Liver (tissue), 9 donors: ENCODE measurements around the gene TRIM14. TPM values are rescaled to one million over a fixed set of nuclear protein-coding genes. Genes with fewer than 3 reads are reported as not detected.

Experiments used
- DNase-seq: peaks from one replicate; pipeline ENCODE4 v3.0.0-alpha.2; 2017; ENCODE audit warnings: low spot score
- H3K27ac ChIP-seq, 2 donors: one replicate each; pipeline ENCODE4 v1.7.0; 2013; ENCODE audit warnings: inconsistent platforms in 2 of 2, low read length in 2 of 2, control low read depth in 1 of 2, low read depth in 1 of 2, mild to moderate bottlenecking in 1 of 2
- H3K27me3 ChIP-seq, 4 donors: one replicate each; pipeline versions ENCODE4 v1.6.1 to v1.7.0; 2013; ENCODE audit warnings: low read length in 3 of 4, inconsistent platforms in 1 of 4, mild to moderate bottlenecking in 1 of 4, moderate library complexity in 1 of 4; ENCODE audit not compliant: control insufficient read depth in 4 of 4, insufficient read depth in 4 of 4
- H3K36me3 ChIP-seq, 4 donors: one replicate each; pipeline versions ENCODE4 v1.6.1 to v1.7.0; 2013; ENCODE audit warnings: low read length in 3 of 4, mild to moderate bottlenecking in 3 of 4, low read depth in 1 of 4, moderate library complexity in 1 of 4; ENCODE audit not compliant: control insufficient read depth in 4 of 4, insufficient read depth in 3 of 4
- H3K4me1 ChIP-seq, 4 donors: one replicate each; pipeline versions ENCODE4 v1.6.1 to v1.7.0; 2013; ENCODE audit warnings: low read length in 3 of 4, mild to moderate bottlenecking in 3 of 4, moderate library complexity in 1 of 4; ENCODE audit not compliant: control insufficient read depth in 4 of 4, insufficient read depth in 4 of 4
- H3K4me3 ChIP-seq, 3 donors: one replicate each; pipeline versions ENCODE4 v1.6.1 to v1.7.0; 2013; ENCODE audit warnings: low read length in 3 of 3, control low read depth in 1 of 3, low read depth in 1 of 3, mild to moderate bottlenecking in 1 of 3
- H3K9ac ChIP-seq, 2 donors: one replicate each; pipeline ENCODE4 v1.7.0; 2013; ENCODE audit warnings: low read length in 2 of 2, mild to moderate bottlenecking in 2 of 2, moderate library complexity in 2 of 2, control low read depth in 1 of 2, low read depth in 1 of 2
- H3K9me3 ChIP-seq, 4 donors: one replicate each; pipeline versions ENCODE4 v1.6.1 to v1.7.0; 2013; ENCODE audit warnings: low read length in 3 of 4; ENCODE audit not compliant: control insufficient read depth in 4 of 4
- ATF3 ChIP-seq: IDR thresholded peaks from 2 replicates; pipeline ENCODE4 v1.6.1; 2016; ENCODE audit warnings: antibody characterized with exemption
- EGR1 ChIP-seq, 2 donors: IDR thresholded peaks; 2 replicates each; pipeline ENCODE4 v1.6.1; 2016 to 2018; ENCODE audit warnings: antibody characterized with exemption in 2 of 2, low read depth in 2 of 2
- FOXA1 ChIP-seq: IDR thresholded peaks from 2 replicates; pipeline ENCODE4 v1.6.1; 2016; ENCODE audit warnings: antibody characterized with exemption
- FOXA2 ChIP-seq: IDR thresholded peaks from 2 replicates; pipeline ENCODE4 v1.6.1; 2016; ENCODE audit warnings: antibody characterized with exemption
- GABPA ChIP-seq, 2 donors: IDR thresholded peaks in 1 of 2; conservative IDR thresholded peaks in 1 of 2; 2 replicates each; pipeline ENCODE4 v1.6.1; 2016; ENCODE audit warnings: antibody characterized with exemption in 2 of 2, mild to moderate bottlenecking in 1 of 2, moderate library complexity in 1 of 2
- HNF4A ChIP-seq, 2 donors: conservative IDR thresholded peaks; 2 replicates each; pipeline ENCODE4 v1.6.1; 2016; ENCODE audit warnings: antibody characterized with exemption in 2 of 2, mild to moderate bottlenecking in 2 of 2
- HNF4G ChIP-seq: IDR thresholded peaks from 2 replicates; pipeline ENCODE4 v1.6.1; 2016; ENCODE audit warnings: antibody characterized with exemption
- JUND ChIP-seq, 2 donors: IDR thresholded peaks; 2 replicates each; pipeline ENCODE4 v1.6.1; 2016; ENCODE audit warnings: antibody characterized with exemption in 2 of 2
- NR2F2 ChIP-seq: IDR thresholded peaks from 2 replicates; pipeline ENCODE4 v1.6.1; 2016; ENCODE audit warnings: antibody characterized with exemption
- RAD21 ChIP-seq, 2 donors: IDR thresholded peaks; 2 replicates each; pipeline ENCODE4 v1.6.1; 2016; ENCODE audit warnings: antibody characterized with exemption in 2 of 2, mild to moderate bottlenecking in 2 of 2
- REST ChIP-seq: IDR thresholded peaks from 2 replicates; pipeline ENCODE4 v1.6.1; 2016; ENCODE audit warnings: antibody characterized with exemption, mild to moderate bottlenecking
- RXRA ChIP-seq, 2 donors: IDR thresholded peaks; 2 replicates each; pipeline ENCODE4 v1.6.1; 2017 to 2018; ENCODE audit warnings: antibody characterized with exemption in 2 of 2, mild to moderate bottlenecking in 1 of 2
- SP1 ChIP-seq: IDR thresholded peaks from 2 replicates; pipeline ENCODE4 v1.6.1; 2018; ENCODE audit warnings: antibody characterized with exemption, mild to moderate bottlenecking
- TAF1 ChIP-seq: conservative IDR thresholded peaks from 2 replicates; pipeline ENCODE4 v1.6.1; 2016; ENCODE audit warnings: antibody characterized with exemption, mild to moderate bottlenecking
- YY1 ChIP-seq: IDR thresholded peaks from 2 replicates; pipeline ENCODE4 v1.6.1; 2016; ENCODE audit warnings: antibody characterized with exemption, mild to moderate bottlenecking
- ZBTB33 ChIP-seq: IDR thresholded peaks from 2 replicates; pipeline ENCODE4 v1.6.1; 2016; ENCODE audit warnings: antibody characterized with exemption
- WGBS: extraction: QIAGEN DNeasy Blood & Tissue Kit; methylation state at CpG from one replicate; pipeline ENCODE4 v1.1.7; 2013; 5-methylcytosine and 5-hydroxymethylcytosine counted together
- polyA plus RNA-seq, 2 donors: library from polyadenylated mRNA; stranded (reverse) in 1 of 2; unstranded in 1 of 2; fragments of 200-250 nt in 1 of 2; fragments of >200 nt in 1 of 2; fragmentation: Nextera tagmentation in 1 of 2; extraction: Ambion mirVana in 1 of 2; gene quantifications; one replicate each; pipeline versions ENCODE4 v1.2.1 to v1.2.3, GENCODE V29; 2013 to 2015
- total RNA-seq, 2 donors: library from RNA; depleted of rRNA; stranded (reverse); fragments of >200 nt; gene quantifications; one replicate each; pipeline ENCODE4 v1.2.3, GENCODE V29; 2014
- TF ChIP-seq, protein P1 (sequence below): fragments of 150-350 bp; IDR thresholded peaks from 2 replicates; pipeline ENCODE4 v1.5.1; 2017; ENCODE audit warnings: improper control_type of control experiment, low read depth, low read length; ENCODE audit not compliant: missing input control
- TF ChIP-seq, protein P2 (sequence below): IDR thresholded peaks from 2 replicates; pipeline ENCODE4 v1.6.1; 2016; ENCODE audit warnings: antibody characterized with exemption
- donor health status: healthy.
- donor health status: healthy.
- donor health status: healthy.
- donor health status: healthy.
- donor health status: healthy.

The TRIM14 gene
- total and polyA plus RNA-seq, 4 donors: 15.2 to 22.0 (median 17.8) TPM

DNA sequence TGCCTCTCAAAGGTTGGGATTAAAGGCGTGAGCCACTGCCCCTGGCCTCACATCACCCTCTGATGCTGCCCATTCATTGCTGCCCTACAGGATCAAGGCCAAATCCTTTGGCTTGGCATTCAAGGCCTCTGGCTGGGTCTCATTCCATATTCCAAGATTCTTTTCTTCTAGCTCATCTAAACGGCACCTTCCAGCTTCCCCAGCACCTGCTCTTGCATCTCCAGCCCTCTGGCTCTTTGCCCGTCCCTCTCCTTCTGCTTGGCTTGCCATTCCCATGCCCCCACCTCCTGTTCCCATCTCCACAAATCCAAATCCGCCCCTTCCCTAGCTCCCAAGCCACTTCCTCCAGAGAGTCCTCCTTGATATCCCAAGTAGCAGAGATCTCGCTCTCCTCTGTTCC is 40.3 kb upstream of the TRIM14 start:
- peaks cover 4 to 21% (median 14%) of the 10 kb centered on the region in 4 donors for H3K4me1 ChIP-seq
- no peak overlapping the region for H3K4me3 ChIP-seq
- no peaks in the 10 kb centered on the region for H3K9me3 ChIP-seq
- no peak overlapping the region for H3K27ac ChIP-seq
- H3K9ac ChIP-seq: no peak overlapping the region
- no peak for DNase-seq
- H3K36me3 ChIP-seq: peaks cover 0 to 2% (median 0%) of the 10 kb centered on the region in 4 donors
- no peaks in the 10 kb centered on the region for H3K27me3 ChIP-seq
- no peak for TF ChIP-seq NR2F2
- TF ChIP-seq HNF4G: no peak
- TF ChIP-seq, protein P1, sequence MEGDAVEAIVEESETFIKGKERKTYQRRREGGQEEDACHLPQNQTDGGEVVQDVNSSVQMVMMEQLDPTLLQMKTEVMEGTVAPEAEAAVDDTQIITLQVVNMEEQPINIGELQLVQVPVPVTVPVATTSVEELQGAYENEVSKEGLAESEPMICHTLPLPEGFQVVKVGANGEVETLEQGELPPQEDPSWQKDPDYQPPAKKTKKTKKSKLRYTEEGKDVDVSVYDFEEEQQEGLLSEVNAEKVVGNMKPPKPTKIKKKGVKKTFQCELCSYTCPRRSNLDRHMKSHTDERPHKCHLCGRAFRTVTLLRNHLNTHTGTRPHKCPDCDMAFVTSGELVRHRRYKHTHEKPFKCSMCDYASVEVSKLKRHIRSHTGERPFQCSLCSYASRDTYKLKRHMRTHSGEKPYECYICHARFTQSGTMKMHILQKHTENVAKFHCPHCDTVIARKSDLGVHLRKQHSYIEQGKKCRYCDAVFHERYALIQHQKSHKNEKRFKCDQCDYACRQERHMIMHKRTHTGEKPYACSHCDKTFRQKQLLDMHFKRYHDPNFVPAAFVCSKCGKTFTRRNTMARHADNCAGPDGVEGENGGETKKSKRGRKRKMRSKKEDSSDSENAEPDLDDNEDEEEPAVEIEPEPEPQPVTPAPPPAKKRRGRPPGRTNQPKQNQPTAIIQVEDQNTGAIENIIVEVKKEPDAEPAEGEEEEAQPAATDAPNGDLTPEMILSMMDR: no peak
- no peak for TF ChIP-seq EGR1 (IDR thresholded peaks at IDR 0.05; ENCODE audit: low read depth in 2 of 2)
- TF ChIP-seq, protein P2, sequence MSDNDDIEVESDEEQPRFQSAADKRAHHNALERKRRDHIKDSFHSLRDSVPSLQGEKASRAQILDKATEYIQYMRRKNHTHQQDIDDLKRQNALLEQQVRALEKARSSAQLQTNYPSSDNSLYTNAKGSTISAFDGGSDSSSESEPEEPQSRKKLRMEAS: no peak
- TF ChIP-seq ATF3: no peak
- no peak for TF ChIP-seq GABPA (IDR thresholded peaks at IDR 0.05 in 1 of 2, conservative IDR thresholded peaks at IDR 0.05 in 1 of 2)
- no peak for TF ChIP-seq HNF4A (conservative IDR thresholded peaks at IDR 0.05)
- TF ChIP-seq RXRA (IDR thresholded peaks at IDR 0.05): no peak
- no peak for TF ChIP-seq RAD21 (IDR thresholded peaks at IDR 0.05)
- TF ChIP-seq FOXA2: no peak
- no peak for TF ChIP-seq TAF1
- no peak for TF ChIP-seq YY1
- TF ChIP-seq FOXA1: no peak
- no peak for TF ChIP-seq REST
- TF ChIP-seq JUND (IDR thresholded peaks at IDR 0.05): no peak
- TF ChIP-seq SP1: no peak
- no peak for TF ChIP-seq ZBTB33
- WGBS: 93% methylated on average over 5 of the region's 5 CpGs
